Suprapubic skin (tissue), 4 donors: ENCODE data around the gene CAMSAP3.

Experiments
- EP300 ChIP-seq: sonication (generic); formaldehyde crosslinking; IDR thresholded peaks from one replicate; pipeline ENCODE4 v1.6.1; 2017; ENCODE audit warnings: antibody characterized with exemption
- POLR2A ChIP-seq, 2 donors: fragments of 450-650 bp; IDR thresholded peaks; one replicate each; pipeline ENCODE4 v1.6.1; 2017; ENCODE audit warnings: antibody characterized with exemption in 2 of 2, mild to moderate bottlenecking in 2 of 2, moderate library complexity in 2 of 2
- POLR2AphosphoS5 ChIP-seq, 3 donors: sonication (generic); formaldehyde crosslinking; IDR thresholded peaks; one replicate each; pipeline ENCODE4 v1.6.1; 2017; ENCODE audit warnings: antibody characterized with exemption in 3 of 3
- TF ChIP-seq, protein P1 (sequence below), 2 donors: fragments of 200-600 bp in 1 of 2; fragments of 450-650 bp in 1 of 2; sonication (generic) in 1 of 2; IDR thresholded peaks; one replicate each; pipeline ENCODE4 v1.5.1; 2016 to 2019; ENCODE audit warnings: antibody characterized with exemption in 2 of 2, mild to moderate bottlenecking in 1 of 2, moderate library complexity in 1 of 2

DNA sequence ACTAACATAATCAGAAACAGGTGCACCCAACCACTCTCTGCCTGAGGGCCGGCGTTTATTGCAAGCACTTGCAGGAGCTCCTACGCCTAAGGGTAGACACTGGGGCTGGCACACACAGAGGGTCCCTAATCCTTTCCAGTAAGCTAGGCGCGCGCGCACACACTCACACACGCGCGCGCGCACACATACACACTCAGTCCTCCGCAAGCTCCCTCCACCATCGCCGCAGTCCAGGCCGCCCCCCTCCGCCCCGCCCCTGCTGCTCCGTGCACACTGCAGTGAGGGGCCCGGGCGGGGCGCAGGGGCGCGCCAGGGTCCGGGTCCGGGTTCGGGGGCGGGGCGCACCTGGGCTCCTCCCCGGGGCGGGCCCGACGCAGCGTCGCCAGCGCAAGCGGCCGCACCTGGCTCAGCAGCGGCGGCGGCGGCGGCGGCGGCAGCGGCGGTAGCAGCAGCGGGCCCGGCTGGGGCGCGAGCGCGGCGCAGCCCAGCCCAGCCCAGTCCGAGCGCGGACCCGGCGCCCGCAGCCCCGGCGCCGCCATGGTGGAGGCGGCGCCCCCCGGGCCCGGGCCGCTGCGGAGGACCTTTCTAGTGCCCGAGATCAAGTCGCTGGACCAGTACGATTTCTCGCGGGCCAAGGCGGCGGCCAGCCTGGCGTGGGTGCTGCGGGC is at the start of gene CAMSAP3:
- TF ChIP-seq, protein P1, sequence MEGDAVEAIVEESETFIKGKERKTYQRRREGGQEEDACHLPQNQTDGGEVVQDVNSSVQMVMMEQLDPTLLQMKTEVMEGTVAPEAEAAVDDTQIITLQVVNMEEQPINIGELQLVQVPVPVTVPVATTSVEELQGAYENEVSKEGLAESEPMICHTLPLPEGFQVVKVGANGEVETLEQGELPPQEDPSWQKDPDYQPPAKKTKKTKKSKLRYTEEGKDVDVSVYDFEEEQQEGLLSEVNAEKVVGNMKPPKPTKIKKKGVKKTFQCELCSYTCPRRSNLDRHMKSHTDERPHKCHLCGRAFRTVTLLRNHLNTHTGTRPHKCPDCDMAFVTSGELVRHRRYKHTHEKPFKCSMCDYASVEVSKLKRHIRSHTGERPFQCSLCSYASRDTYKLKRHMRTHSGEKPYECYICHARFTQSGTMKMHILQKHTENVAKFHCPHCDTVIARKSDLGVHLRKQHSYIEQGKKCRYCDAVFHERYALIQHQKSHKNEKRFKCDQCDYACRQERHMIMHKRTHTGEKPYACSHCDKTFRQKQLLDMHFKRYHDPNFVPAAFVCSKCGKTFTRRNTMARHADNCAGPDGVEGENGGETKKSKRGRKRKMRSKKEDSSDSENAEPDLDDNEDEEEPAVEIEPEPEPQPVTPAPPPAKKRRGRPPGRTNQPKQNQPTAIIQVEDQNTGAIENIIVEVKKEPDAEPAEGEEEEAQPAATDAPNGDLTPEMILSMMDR (IDR thresholded peaks at IDR 0.05), result no peak
- TF ChIP-seq POLR2A (IDR thresholded peaks at IDR 0.05) (no peak), POLR2AphosphoS5 (IDR thresholded peaks at IDR 0.05) (no peak), EP300 (no peak)
